ENCODE measurements around the gene FANCI.
"Not testable (repeated sequence)": the region's sequence is repeated elsewhere in the genome, so short reads cannot be mapped to it uniquely, and the experiment has no call there.

DNA sequence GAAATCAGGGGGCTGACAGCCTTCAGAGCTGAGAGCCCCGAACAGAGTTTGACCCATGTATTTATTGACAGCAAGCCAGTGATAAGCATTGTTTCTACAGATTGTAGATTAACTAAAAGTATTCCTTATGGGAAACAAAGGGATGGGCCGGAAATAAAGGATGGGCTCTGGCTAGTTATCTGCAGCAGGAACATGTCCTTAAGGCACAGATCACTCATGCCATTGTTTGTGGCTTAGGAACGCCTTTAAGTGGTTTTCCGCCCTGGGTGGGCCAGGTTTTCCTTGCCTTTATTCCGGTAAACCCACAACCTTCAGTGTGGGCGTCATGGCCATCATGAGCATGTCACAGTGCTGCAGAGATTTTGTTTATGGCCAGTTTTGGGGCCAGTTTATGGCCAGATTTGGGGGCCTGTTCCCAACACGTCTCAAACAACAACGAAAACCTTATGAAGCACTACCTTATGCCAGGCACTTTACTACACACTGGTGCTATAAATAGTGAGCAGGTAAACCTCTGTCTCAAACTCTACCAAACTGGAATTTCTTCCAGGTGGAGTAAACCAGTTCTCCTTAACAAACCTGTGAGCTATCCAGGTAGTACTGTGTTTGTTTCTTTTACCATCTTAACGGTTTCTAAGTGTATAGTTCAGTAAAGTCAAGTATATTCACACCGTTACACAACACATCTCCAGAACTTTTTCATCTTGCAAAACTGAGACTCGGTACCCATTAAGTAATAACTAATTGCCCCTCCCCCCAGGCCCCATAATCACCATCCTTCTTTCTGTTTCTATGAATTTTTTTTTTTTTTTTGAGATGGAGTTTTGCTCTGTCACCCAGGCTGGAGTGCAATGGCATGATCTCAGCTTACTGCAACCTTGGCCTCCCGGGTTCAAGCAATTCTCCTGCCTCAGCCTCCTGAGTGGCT lies 3.6 kb upstream of the FANCI start:
- TF ChIP-seq, protein P1, sequence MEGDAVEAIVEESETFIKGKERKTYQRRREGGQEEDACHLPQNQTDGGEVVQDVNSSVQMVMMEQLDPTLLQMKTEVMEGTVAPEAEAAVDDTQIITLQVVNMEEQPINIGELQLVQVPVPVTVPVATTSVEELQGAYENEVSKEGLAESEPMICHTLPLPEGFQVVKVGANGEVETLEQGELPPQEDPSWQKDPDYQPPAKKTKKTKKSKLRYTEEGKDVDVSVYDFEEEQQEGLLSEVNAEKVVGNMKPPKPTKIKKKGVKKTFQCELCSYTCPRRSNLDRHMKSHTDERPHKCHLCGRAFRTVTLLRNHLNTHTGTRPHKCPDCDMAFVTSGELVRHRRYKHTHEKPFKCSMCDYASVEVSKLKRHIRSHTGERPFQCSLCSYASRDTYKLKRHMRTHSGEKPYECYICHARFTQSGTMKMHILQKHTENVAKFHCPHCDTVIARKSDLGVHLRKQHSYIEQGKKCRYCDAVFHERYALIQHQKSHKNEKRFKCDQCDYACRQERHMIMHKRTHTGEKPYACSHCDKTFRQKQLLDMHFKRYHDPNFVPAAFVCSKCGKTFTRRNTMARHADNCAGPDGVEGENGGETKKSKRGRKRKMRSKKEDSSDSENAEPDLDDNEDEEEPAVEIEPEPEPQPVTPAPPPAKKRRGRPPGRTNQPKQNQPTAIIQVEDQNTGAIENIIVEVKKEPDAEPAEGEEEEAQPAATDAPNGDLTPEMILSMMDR (IDR thresholded peaks at IDR 0.05): not testable (repeated sequence)
- TF ChIP-seq POLR2A (IDR thresholded peaks at IDR 0.05); POLR2AphosphoS5 (IDR thresholded peaks at IDR 0.05; ENCODE audit: insufficient read depth in 1 of 2, low read depth in 1 of 2): not testable (repeated sequence)
